Keratinocyte (primary cell): Measurements from ENCODE around the gene LAP3.

Experiments
- CTCF ChIP-seq, 3 experiments: IDR thresholded peaks in 1 of 3; conservative IDR thresholded peaks in 1 of 3; optimal IDR thresholded peaks in 1 of 3; 2 replicates in 2 of 3; 3 replicates in 1 of 3; pipeline versions ENCODE3 to v1.5.1; 2011; ENCODE audit warnings: low read length in 3 of 3, mild to moderate bottlenecking in 3 of 3, moderate library complexity in 2 of 3, control low read depth in 1 of 3, inconsistent platforms in 1 of 3; ENCODE audit not compliant: insufficient read depth in 2 of 3; ENCODE audit errors: extremely low read depth in 1 of 3
- EZH2 ChIP-seq: IDR thresholded peaks from one replicate; pipeline ENCODE4 v1.6.1; 2012; ENCODE audit warnings: inconsistent platforms, mild to moderate bottlenecking, low read length, moderate library complexity

GRCh38 chr4:17583276-17583675, 6.3 kb downstream of the LAP3 start:
- TF ChIP-seq CTCF (optimal IDR thresholded peaks at IDR 0.05 in 1 of 3, IDR thresholded peaks at IDR 0.05 in 1 of 3, conservative IDR thresholded peaks at IDR 0.05 in 1 of 3; ENCODE audit: extremely low read depth in 1 of 3, insufficient read depth in 2 of 3, low read length in 3 of 3) (no peak), EZH2 (no peak)
